ENCODE results near the gene SUSD3. TPM values are rescaled to one million over a fixed set of nuclear protein-coding genes. Genes with fewer than 3 reads are reported as not detected.
A peak's percentile ranks its signal among the peaks of the same experiment; 100 is the strongest.

Gene SUSD3
- total RNA-seq, 1 experiment from 2014 or later = 11.9 TPM

DNA sequence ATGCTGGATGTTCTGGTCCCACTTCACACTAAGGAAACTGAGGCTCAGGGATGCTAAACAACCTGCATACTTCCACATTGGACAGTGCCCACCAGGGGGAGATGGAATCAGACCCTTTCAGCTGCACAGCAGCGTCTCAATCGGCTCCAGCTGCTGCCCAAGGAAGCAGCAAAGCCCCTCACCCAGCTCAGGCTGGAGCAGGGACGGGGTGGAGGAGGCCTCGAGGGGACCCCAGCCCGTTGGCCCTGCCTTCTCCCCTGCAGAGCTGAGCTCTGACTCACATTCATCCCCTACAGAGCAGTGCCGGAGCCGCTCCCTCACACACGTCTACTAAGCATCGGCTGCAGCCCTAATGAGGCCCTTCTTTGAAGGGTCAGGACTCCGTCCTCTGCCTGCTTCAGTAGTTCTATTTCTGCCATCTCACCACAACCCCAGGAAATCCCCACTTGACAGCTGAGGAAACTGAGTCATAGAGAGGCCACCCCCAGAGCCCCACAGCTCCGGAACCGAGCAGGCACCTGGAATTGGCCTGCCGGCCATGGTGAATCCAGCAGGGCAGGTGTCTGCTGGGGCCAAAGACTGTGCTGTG is 21.5 kb upstream of the SUSD3 start:
- POLR2A ChIA-PET = no interaction called here
- H3K27ac Mint-ChIP-seq = no peak overlapping the region
- no peaks in the 10 kb centered on the region for H3K36me3 Mint-ChIP-seq

DNA sequence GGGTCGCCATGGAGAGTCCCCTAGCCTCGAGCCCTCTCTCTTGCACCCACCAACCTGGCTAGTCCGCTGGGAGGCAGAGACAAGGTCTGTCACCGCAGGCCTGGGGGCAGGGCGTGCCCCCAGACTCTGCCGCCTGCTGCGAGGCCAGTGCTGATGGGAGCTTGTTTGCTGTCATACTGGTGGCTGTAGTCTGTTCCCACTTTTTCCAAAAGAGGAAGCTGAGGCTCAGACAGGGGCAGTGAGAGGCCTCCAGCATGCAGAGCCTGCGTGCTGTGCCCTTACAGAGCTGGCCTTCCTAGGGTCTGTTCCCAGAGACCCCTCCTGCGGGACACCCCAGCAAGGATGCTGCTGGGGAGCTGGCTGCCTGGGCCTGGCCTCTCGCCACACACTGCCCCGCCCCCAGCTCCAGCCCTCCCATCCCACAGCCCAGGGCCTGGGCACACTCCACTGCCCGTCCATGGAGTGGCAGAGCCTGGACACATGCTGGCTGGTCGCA is 21.0 kb upstream of the SUSD3 start:
- Mint-ChIP-seq H3K27ac (no peak overlapping the region), H3K4me3 (no peak overlapping the region), H3K9me3 (peaks cover 12% of the 10 kb centered on the region), H3K4me1 (peaks cover 14% of the 10 kb centered on the region), H3K27me3 (ENCODE audit: low read depth) (no peaks in the 10 kb centered on the region), H3K36me3 (no peaks in the 10 kb centered on the region)
- ATAC-seq (no peak), DNase-seq (ENCODE audit: low spot score) (no peak)
- TF ChIP-seq ZBTB21 (CRISPR knock-in tag; IDR thresholded peaks at IDR 0.05; ENCODE audit: borderline replicate concordance) (no peak), TP53 (CRISPR knock-in tag; IDR thresholded peaks at IDR 0.05) (no peak), ZNF121 (CRISPR knock-in tag; IDR thresholded peaks at IDR 0.05) (peak; percentile 78; the same call in 1 of the 2 replicates), IRF2 (CRISPR knock-in tag; IDR thresholded peaks at IDR 0.05; ENCODE audit: borderline replicate concordance, low read depth) (no peak)
- ChIA-PET CTCF (interaction anchor here (0.8 to 2.4 kb wide), 11 partner anchors 10 to 117 kb away, joined by 3 to 12 read pairs (median 5); no protein-coding TSS in a partner anchor), POLR2A (no interaction called here)

More for the DNA sequence above, 21.5 kb upstream of the SUSD3 start:
- DNase-seq (ENCODE audit: low spot score) = no peak
- Mint-ChIP-seq H3K27me3 (ENCODE audit: low read depth) (no peaks in the 10 kb centered on the region), H3K4me3 (no peak overlapping the region), H3K4me1 (peaks cover 14% of the 10 kb centered on the region), H3K9me3 (peaks cover 12% of the 10 kb centered on the region)
- ATAC-seq = no peak
- CTCF ChIA-PET = interaction anchor here (0.8 to 2.4 kb wide), 12 partner anchors 11 to 117 kb away, joined by 3 to 12 read pairs (median 4); no protein-coding TSS in a partner anchor
- TF ChIP-seq ATF1 (CRISPR knock-in tag; IDR thresholded peaks at IDR 0.05) = no peak
- peak; percentile 17; the same call in 1 of the 2 replicates for TF ChIP-seq ZNF317 (CRISPR knock-in tag; IDR thresholded peaks at IDR 0.05; ENCODE audit: borderline replicate concordance, low read depth)

DNA sequence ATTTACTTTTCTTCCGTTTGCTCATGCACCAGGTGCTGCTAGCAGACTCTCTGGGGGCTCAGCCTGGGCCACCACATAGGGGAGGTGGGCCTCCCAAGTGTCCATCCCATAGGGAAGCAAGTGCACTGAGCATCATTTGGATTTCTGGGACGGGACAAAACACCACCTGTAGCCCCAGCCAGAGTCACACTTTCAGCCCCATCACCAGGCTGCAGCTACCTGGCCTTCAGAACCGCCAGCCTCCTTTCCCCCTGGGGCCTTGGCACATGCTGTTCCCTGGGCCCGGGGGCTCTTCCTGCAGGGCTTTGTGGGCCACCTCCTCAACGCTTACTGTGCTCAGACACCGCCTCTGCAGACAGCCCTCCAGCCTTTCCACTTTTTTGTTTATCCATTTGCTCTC is 19.6 kb upstream of the SUSD3 start:
- ChIA-PET CTCF (interaction anchor here (0.6 kb wide), 1 partner anchor 81 kb away, joined by 4 read pairs; no protein-coding TSS in a partner anchor), POLR2A (no interaction called here)
- no peaks in the 10 kb centered on the region for H3K27me3 Mint-ChIP-seq (ENCODE audit: low read depth)
- H3K9me3 Mint-ChIP-seq = peaks cover 12% of the 10 kb centered on the region
- H3K4me3 Mint-ChIP-seq = no peak overlapping the region
- H3K4me1 Mint-ChIP-seq = peaks cover 9% of the 10 kb centered on the region
- DNase-seq (ENCODE audit: low spot score) (no peak), ATAC-seq (no peak)
- H3K27ac Mint-ChIP-seq = no peak overlapping the region
- TF ChIP-seq MYBL2 (CRISPR knock-in tag; IDR thresholded peaks at IDR 0.05) (no peak), CREM (CRISPR knock-in tag; IDR thresholded peaks at IDR 0.05) (no peak), NFATC4 (CRISPR knock-in tag; IDR thresholded peaks at IDR 0.05) (no peak), IRF2 (CRISPR knock-in tag; IDR thresholded peaks at IDR 0.05; ENCODE audit: borderline replicate concordance, low read depth) (no peak), FOXK1 (CRISPR knock-in tag; IDR thresholded peaks at IDR 0.05) (no peak), NR1H2 (CRISPR knock-in tag; IDR thresholded peaks at IDR 0.05) (no peak), SP1 (CRISPR knock-in tag; conservative IDR thresholded peaks at IDR 0.05) (no peak), CREB1 (CRISPR knock-in tag; IDR thresholded peaks at IDR 0.05) (no peak), GABPB1 (CRISPR knock-in tag; IDR thresholded peaks at IDR 0.05) (no peak), GTF2I (CRISPR knock-in tag; conservative IDR thresholded peaks at IDR 0.05) (no peak), TP53 (CRISPR knock-in tag; IDR thresholded peaks at IDR 0.05) (no peak), TEAD1 (CRISPR knock-in tag; IDR thresholded peaks at IDR 0.05) (no peak)
- TF ChIP-seq, protein P1, sequence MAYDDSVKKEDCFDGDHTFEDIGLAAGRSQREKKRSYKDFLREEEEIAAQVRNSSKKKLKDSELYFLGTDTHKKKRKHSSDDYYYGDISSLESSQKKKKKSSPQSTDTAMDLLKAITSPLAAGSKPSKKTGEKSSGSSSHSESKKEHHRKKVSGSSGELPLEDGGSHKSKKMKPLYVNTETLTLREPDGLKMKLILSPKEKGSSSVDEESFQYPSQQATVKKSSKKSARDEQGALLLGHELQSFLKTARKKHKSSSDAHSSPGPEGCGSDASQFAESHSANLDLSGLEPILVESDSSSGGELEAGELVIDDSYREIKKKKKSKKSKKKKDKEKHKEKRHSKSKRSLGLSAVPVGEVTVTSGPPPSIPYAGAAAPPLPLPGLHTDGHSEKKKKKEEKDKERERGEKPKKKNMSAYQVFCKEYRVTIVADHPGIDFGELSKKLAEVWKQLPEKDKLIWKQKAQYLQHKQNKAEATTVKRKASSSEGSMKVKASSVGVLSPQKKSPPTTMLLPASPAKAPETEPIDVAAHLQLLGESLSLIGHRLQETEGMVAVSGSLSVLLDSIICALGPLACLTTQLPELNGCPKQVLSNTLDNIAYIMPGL (CRISPR knock-in tag; IDR thresholded peaks at IDR 0.05) = no peak
- TF ChIP-seq, protein P2, sequence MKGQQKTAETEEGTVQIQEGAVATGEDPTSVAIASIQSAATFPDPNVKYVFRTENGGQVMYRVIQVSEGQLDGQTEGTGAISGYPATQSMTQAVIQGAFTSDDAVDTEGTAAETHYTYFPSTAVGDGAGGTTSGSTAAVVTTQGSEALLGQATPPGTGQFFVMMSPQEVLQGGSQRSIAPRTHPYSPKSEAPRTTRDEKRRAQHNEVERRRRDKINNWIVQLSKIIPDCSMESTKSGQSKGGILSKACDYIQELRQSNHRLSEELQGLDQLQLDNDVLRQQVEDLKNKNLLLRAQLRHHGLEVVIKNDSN (CRISPR knock-in tag; IDR thresholded peaks at IDR 0.05) = no peak
- TF ChIP-seq, protein P3, sequence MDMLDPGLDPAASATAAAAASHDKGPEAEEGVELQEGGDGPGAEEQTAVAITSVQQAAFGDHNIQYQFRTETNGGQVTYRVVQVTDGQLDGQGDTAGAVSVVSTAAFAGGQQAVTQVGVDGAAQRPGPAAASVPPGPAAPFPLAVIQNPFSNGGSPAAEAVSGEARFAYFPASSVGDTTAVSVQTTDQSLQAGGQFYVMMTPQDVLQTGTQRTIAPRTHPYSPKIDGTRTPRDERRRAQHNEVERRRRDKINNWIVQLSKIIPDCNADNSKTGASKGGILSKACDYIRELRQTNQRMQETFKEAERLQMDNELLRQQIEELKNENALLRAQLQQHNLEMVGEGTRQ (CRISPR knock-in tag; IDR thresholded peaks at IDR 0.05) = no peak
- H3K36me3 Mint-ChIP-seq = no peaks in the 10 kb centered on the region
